HepG2 (cell line): Measurements from ENCODE around the gene PTGER3. TPM values are rescaled to one million over a fixed set of nuclear protein-coding genes. Genes with fewer than 3 reads are reported as not detected.

Experiments used
- ATAC-seq: fragments of 200-7000 bp; cut with Tn5 transposase; 3 replicates; pipeline ENCODE4 v1.9.1; 2020; ENCODE audit warnings: mild to moderate bottlenecking, moderate library complexity
- BruUV-seq: library from RNA; stranded (reverse); fragments of 400-500 nt; replicated peaks from 2 replicates; lab custom pipeline; 2021; lab: Mats Ljungman, UMichigan
- CTCF ChIA-PET: fragments of 300-600 bp; formaldehyde crosslinking; extraction: SDS; loops from one replicate; lab custom pipeline; 2021; ENCODE audit warnings: low total read pairs, inconsistent platforms, low intra/inter-chr PET ratio; lab: Yijun Ruan, JAX
- POLR2A ChIA-PET: fragments of 350-600 bp; sonication (Branson Sonifier 250); formaldehyde crosslinking; loops from one replicate; lab custom pipeline; 2020; ENCODE audit warnings: antibody characterized with exemption, inconsistent platforms; lab: Yijun Ruan, JAX
- DNase-seq: peaks from one replicate; pipeline ENCODE4 v3.0.0-alpha.2; 2015; ENCODE audit warnings: low spot score
- FAIRE-seq: peaks from 3 replicates; lab custom pipeline; 2011; peaks lifted over from hg19 to GRCh38; lab: Jason Lieb, UNC
- H2AFZ ChIP-seq: one replicate; pipeline ENCODE4 v1.6.1; 2011; ENCODE audit warnings: low read length, inconsistent platforms
- H3K27ac ChIP-seq: fragments of 300-600 bp; 3 replicates; pipeline ENCODE4 v1.8.0; 2011; ENCODE audit warnings: mixed run types, mild to moderate bottlenecking, mixed read lengths, low read length, inconsistent platforms; ENCODE audit not compliant: insufficient read depth; ENCODE audit errors: extremely low read length
- H3K27me3 ChIP-seq, 2 experiments: fragments of 200-600 bp in 1 of 2; 2 replicates in 1 of 2; 3 replicates in 1 of 2; pipeline versions ENCODE4 v1.6.0 to v1.8.0; 2011; ENCODE audit warnings: low read length in 2 of 2, mild to moderate bottlenecking in 2 of 2, moderate library complexity in 2 of 2, inconsistent platforms in 1 of 2; ENCODE audit not compliant: insufficient read depth in 2 of 2, control insufficient read depth in 1 of 2
- H3K36me3 ChIP-seq, 2 experiments: fragments of 200-600 bp in 1 of 2; replicated peaks in 1 of 2; 2 replicates in 1 of 2; 3 replicates in 1 of 2; pipeline versions ENCODE4 v1.5.1 to v1.8.0; 2011; ENCODE audit warnings: low read length in 2 of 2, inconsistent platforms in 1 of 2; ENCODE audit not compliant: insufficient read depth in 2 of 2, control insufficient read depth in 1 of 2
- H3K4me1 ChIP-seq: 2 replicates; pipeline ENCODE4 v1.5.1; 2012; ENCODE audit warnings: low read length, inconsistent platforms; ENCODE audit not compliant: insufficient read depth
- H3K4me2 ChIP-seq: 2 replicates; pipeline ENCODE4 v1.6.0; 2011; ENCODE audit warnings: low read depth, low read length, inconsistent platforms
- H3K4me3 ChIP-seq, 3 experiments: fragments of 200-600 bp in 1 of 3; sonication (generic), shearing (Covaris generic) in 1 of 3; replicated peaks in 1 of 3; 2 replicates each; pipeline ENCODE4 v1.5.1; 2011 to 2016; ENCODE audit warnings: low read length in 3 of 3, inconsistent platforms in 2 of 3, low read depth in 2 of 3, mild to moderate bottlenecking in 2 of 3, control low read depth in 1 of 3, mixed read lengths in 1 of 3; ENCODE audit not compliant: insufficient read depth in 1 of 3
- H3K79me2 ChIP-seq: one replicate; pipeline ENCODE4 v1.6.1; 2011; ENCODE audit warnings: low read length, inconsistent platforms; ENCODE audit not compliant: insufficient read depth
- H3K9ac ChIP-seq: 2 replicates; pipeline ENCODE4 v1.6.0; 2011; ENCODE audit warnings: mild to moderate bottlenecking, low read depth, low read length, inconsistent platforms; ENCODE audit not compliant: insufficient read depth
- H3K9me3 ChIP-seq: 2 replicates; pipeline ENCODE4 v1.5.1; 2012; ENCODE audit warnings: mild to moderate bottlenecking, low read length
- H4K20me1 ChIP-seq: 2 replicates; pipeline ENCODE4 v1.6.0; 2011; ENCODE audit warnings: inconsistent platforms, mild to moderate bottlenecking, low read length, moderate library complexity; ENCODE audit not compliant: insufficient read depth
- ATF7-NPFF ChIP-seq: sonication (generic); formaldehyde crosslinking; IDR thresholded peaks from 2 replicates; pipeline ENCODE4 v1.8.1; 2023; ENCODE audit warnings: mild to moderate bottlenecking, low read depth, missing genetic modification reagents, moderate library complexity
- CBX5 ChIP-seq: sonication (generic); formaldehyde crosslinking; IDR thresholded peaks from 2 replicates; pipeline ENCODE4 v1.4.0; 2020; ENCODE audit warnings: missing genetic modification reagents, borderline replicate concordance
- POLR2A ChIP-seq, 2 experiments: IDR thresholded peaks; 2 replicates each; pipeline ENCODE4 v1.6.1; 2011; ENCODE audit warnings: low read depth in 2 of 2, low read length in 2 of 2, mild to moderate bottlenecking in 1 of 2, moderate library complexity in 1 of 2; ENCODE audit not compliant: insufficient read depth in 1 of 2
- TEAD2 ChIP-seq: sonication (generic); formaldehyde crosslinking; IDR thresholded peaks from 2 replicates; pipeline ENCODE4 v1.9.0; 2021; ENCODE audit warnings: missing genetic modification reagents
- ZBTB38 ChIP-seq: sonication (generic); formaldehyde crosslinking; IDR thresholded peaks from 2 replicates; pipeline ENCODE4 v1.5.1; 2020; ENCODE audit warnings: mild to moderate bottlenecking, missing genetic modification reagents
- ZNF296 ChIP-seq: sonication (generic); formaldehyde crosslinking; conservative IDR thresholded peaks from 2 replicates; pipeline ENCODE4 v1.5.0; 2020; ENCODE audit warnings: mild to moderate bottlenecking, missing genetic modification reagents
- WGBS: methylation state at CpG from one replicate; pipeline ENCODE4 v1.1.6; 2017; ENCODE audit warnings: low lambda C conversion rate; 5-methylcytosine and 5-hydroxymethylcytosine counted together
- in situ Hi-C: cut with HindIII; loops from 2 replicates; pipeline ENCODE4 v1.10.0; 2017; ENCODE audit warnings: low pct_unique_long_range_greater_than_20kb; ENCODE audit not compliant: extremely low pct_ligation_motif_present
- intact Hi-C: fragments of 100-400 bp; cut with micrococcal nuclease; formaldehyde crosslinking; loops from one replicate; pipeline ENCODE4 v1.10.0; 2022; ENCODE audit not compliant: unreplicated experiment
- polyA plus RNA-seq, 8 experiments: library from polyadenylated mRNA; depleted of rRNA in 3 of 8; stranded (reverse) in 7 of 8; unstranded in 1 of 8; fragments of >200 nt; fragmentation: Illumina TruSeq in 4 of 8; extraction: Trizol in 4 of 8; gene quantifications; 2 replicates each; pipeline versions ENCODE4 v1.2.1 to v1.2.3, GENCODE V29; 2011 to 2016; ENCODE audit warnings: low read depth in 4 of 8, missing spikeins in 1 of 8, mixed read lengths in 1 of 8; ENCODE audit not compliant: insufficient read depth in 1 of 8
- total RNA-seq, 5 experiments: library from RNA; depleted of rRNA; stranded (reverse); fragments of >200 nt; fragmentation: Illumina TruSeq; extraction: Trizol; gene quantifications; 2 replicates each; pipeline ENCODE4 v1.2.3, GENCODE V29; 2016; ENCODE audit warnings: low read depth in 1 of 5
- TF ChIP-seq, protein P1 (sequence below): sonication (generic); formaldehyde crosslinking; IDR thresholded peaks from 2 replicates; pipeline ENCODE4 v1.4.0; 2020; ENCODE audit warnings: mild to moderate bottlenecking, missing genetic modification reagents, borderline replicate concordance

PTGER3 gene
- total and polyA plus RNA-seq, 2 of the 13 experiments (the other 11 are each of a cell fraction or from before 2014, with no cell fraction given) = 0.01 TPM; not detected in 1

DNA sequence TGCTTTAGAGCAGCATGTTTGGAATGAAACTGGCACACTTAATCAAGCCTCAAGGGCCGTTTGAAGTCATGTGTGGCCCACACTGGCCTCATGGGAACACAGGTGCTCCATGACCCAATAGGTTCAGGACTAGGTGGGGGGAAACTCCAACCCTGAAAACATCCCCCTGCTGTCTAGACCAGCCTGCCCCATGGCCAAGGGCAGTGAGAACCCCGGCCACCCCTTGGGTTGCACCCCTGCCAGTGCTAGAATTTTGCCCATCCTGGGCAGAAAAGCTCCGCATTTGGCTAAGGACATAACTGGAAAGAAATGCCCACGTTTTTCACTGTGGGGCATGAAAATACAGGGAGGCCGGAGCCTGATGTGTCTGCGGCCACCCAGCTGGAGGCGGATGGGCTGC lies 6.1 kb upstream of the PTGER3 start:
- POLR2A ChIA-PET = no interaction called here
- intact Hi-C loops = no loop called here
- H3K79me2 ChIP-seq = no peaks in the 10 kb centered on the region
- no peak overlapping the region for H3K9ac ChIP-seq
- no peaks in the 10 kb centered on the region for H3K27me3 ChIP-seq
- H3K4me2 ChIP-seq = no peak overlapping the region
- no peak overlapping the region for H3K27ac ChIP-seq
- no TSS peak for BruUV-seq
- no peaks in the 10 kb centered on the region for H3K4me1 ChIP-seq
- 0 out of 5 replicates have a peak, but pooled peaks cover 0 to 3% of the 10 kb centered on the region in 2 experiments for H3K36me3 ChIP-seq
- H4K20me1 ChIP-seq = no peaks in the 10 kb centered on the region
- in situ Hi-C loops = no loop called here
- ATAC-seq (peak; percentile 44), FAIRE-seq (no peak), DNase-seq (no peak)
- H3K9me3 ChIP-seq = no peaks in the 10 kb centered on the region
- no peak for TF ChIP-seq ZBTB38 (CRISPR knock-in tag)
- TF ChIP-seq, protein P1, sequence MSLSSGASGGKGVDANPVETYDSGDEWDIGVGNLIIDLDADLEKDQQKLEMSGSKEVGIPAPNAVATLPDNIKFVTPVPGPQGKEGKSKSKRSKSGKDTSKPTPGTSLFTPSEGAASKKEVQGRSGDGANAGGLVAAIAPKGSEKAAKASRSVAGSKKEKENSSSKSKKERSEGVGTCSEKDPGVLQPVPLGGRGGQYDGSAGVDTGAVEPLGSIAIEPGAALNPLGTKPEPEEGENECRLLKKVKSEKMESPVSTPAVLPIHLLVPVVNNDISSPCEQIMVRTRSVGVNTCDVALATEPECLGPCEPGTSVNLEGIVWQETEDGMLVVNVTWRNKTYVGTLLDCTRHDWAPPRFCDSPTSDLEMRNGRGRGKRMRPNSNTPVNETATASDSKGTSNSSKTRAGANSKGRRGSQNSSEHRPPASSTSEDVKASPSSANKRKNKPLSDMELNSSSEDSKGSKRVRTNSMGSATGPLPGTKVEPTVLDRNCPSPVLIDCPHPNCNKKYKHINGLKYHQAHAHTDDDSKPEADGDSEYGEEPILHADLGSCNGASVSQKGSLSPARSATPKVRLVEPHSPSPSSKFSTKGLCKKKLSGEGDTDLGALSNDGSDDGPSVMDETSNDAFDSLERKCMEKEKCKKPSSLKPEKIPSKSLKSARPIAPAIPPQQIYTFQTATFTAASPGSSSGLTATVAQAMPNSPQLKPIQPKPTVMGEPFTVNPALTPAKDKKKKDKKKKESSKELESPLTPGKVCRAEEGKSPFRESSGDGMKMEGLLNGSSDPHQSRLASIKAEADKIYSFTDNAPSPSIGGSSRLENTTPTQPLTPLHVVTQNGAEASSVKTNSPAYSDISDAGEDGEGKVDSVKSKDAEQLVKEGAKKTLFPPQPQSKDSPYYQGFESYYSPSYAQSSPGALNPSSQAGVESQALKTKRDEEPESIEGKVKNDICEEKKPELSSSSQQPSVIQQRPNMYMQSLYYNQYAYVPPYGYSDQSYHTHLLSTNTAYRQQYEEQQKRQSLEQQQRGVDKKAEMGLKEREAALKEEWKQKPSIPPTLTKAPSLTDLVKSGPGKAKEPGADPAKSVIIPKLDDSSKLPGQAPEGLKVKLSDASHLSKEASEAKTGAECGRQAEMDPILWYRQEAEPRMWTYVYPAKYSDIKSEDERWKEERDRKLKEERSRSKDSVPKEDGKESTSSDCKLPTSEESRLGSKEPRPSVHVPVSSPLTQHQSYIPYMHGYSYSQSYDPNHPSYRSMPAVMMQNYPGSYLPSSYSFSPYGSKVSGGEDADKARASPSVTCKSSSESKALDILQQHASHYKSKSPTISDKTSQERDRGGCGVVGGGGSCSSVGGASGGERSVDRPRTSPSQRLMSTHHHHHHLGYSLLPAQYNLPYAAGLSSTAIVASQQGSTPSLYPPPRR (CRISPR knock-in tag) = no peak
- 0 out of 4 replicates have a peak, but pooled peaks of 1 of the 2 experiments have one; percentile 7 for TF ChIP-seq POLR2A (IDR thresholded peaks at IDR 0.05; ENCODE audit: insufficient read depth in 1 of 2, low read depth in 2 of 2, low read length in 2 of 2)
- no peak for TF ChIP-seq TEAD2 (CRISPR knock-in tag)
- TF ChIP-seq CBX5 (CRISPR knock-in tag) = no peak
- 0 out of 2 replicates have a peak, but pooled peaks have one; percentile 11 for TF ChIP-seq ATF7-NPFF (CRISPR knock-in tag)
- TF ChIP-seq ZNF296 (CRISPR knock-in tag) = no peak
- no peak overlapping the region for H2AFZ ChIP-seq
- WGBS = 87% methylated on average over 5 of the region's 7 CpGs
- CTCF ChIA-PET = no interaction called here
- H3K4me3 ChIP-seq = no peak overlapping the region
